Ishikawa (cell line): ENCODE data around the gene PRR16.

ENCODE experiments used
- CEBPB ChIP-seq: IDR thresholded peaks from 2 replicates; pipeline ENCODE4 v1.6.1; 2012
- CREB1 ChIP-seq: IDR thresholded peaks from 2 replicates; pipeline ENCODE4 v1.6.1; 2012; ENCODE audit warnings: low read depth
- EGR1 ChIP-seq: IDR thresholded peaks from 2 replicates; pipeline ENCODE4 v1.6.1; 2012
- EP300 ChIP-seq: IDR thresholded peaks from 2 replicates; pipeline ENCODE4 v1.6.1; 2012; ENCODE audit warnings: borderline replicate concordance
- FOXM1 ChIP-seq: IDR thresholded peaks from 2 replicates; pipeline ENCODE4 v1.6.1; 2012; ENCODE audit warnings: low read depth, borderline replicate concordance
- MAX ChIP-seq: IDR thresholded peaks from 2 replicates; pipeline ENCODE4 v1.6.1; 2012
- NFIC ChIP-seq: IDR thresholded peaks from 2 replicates; pipeline ENCODE4 v1.6.1; 2012
- RAD21 ChIP-seq: IDR thresholded peaks from 2 replicates; pipeline ENCODE4 v1.6.1; 2012; ENCODE audit warnings: low read depth
- REST ChIP-seq: IDR thresholded peaks from 2 replicates; pipeline ENCODE4 v1.6.1; 2012; ENCODE audit warnings: low read depth, mild to moderate bottlenecking
- TAF1 ChIP-seq: IDR thresholded peaks from 2 replicates; pipeline ENCODE4 v1.6.1; 2012; ENCODE audit warnings: low read depth, mild to moderate bottlenecking
- TCF12 ChIP-seq: IDR thresholded peaks from 2 replicates; pipeline ENCODE4 v1.6.1; 2012; ENCODE audit warnings: low read depth
- TEAD4 ChIP-seq: IDR thresholded peaks from 2 replicates; pipeline ENCODE4 v1.6.1; 2012
- YY1 ChIP-seq: IDR thresholded peaks from 2 replicates; pipeline ENCODE4 v1.6.1; 2012; ENCODE audit warnings: low read depth
- ZBTB7A ChIP-seq: IDR thresholded peaks from 2 replicates; pipeline ENCODE4 v1.6.1; 2012; ENCODE audit warnings: low read depth
- TF ChIP-seq, protein P1 (sequence below): IDR thresholded peaks from 2 replicates; pipeline ENCODE4 v1.6.1; 2012

PRR16 gene

DNA sequence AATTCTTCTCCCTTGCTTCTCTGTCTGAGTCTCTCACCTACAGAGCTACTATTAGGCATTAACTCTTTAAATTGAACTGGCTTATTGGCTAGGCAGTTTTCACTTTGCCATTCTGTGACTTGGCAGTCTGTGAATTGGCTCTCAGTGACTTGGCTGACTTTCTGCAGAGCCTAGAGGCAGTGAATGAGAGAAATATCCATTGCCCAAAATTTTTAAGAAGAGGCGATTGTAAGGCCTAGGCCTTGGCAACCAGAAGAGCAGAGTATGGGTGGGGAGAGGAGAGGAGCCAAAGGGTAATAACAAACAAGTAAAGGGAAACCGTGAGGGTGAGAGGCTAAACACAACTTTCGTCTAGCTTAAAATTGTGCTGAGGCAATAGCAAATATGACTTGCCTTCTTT is 176.7 kb downstream of the PRR16 start:
- TF ChIP-seq REST: no peak
- no peak for TF ChIP-seq CEBPB
- no peak for TF ChIP-seq EP300
- TF ChIP-seq YY1: no peak
- TF ChIP-seq CREB1: no peak
- TF ChIP-seq, protein P1, sequence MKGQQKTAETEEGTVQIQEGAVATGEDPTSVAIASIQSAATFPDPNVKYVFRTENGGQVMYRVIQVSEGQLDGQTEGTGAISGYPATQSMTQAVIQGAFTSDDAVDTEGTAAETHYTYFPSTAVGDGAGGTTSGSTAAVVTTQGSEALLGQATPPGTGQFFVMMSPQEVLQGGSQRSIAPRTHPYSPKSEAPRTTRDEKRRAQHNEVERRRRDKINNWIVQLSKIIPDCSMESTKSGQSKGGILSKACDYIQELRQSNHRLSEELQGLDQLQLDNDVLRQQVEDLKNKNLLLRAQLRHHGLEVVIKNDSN: no peak
- TF ChIP-seq TEAD4: no peak
- TF ChIP-seq TCF12: no peak
- TF ChIP-seq RAD21: no peak
- TF ChIP-seq MAX: no peak
- no peak for TF ChIP-seq EGR1
- TF ChIP-seq ZBTB7A: no peak
- TF ChIP-seq NFIC: no peak

GRCh38 chr5:120644516-120644915 is 180.4 kb downstream of the PRR16 start:
- TF ChIP-seq EGR1: no peak
- TF ChIP-seq FOXM1: no peak
- no peak for TF ChIP-seq TAF1
- no peak for TF ChIP-seq TEAD4
- TF ChIP-seq REST: no peak

DNA sequence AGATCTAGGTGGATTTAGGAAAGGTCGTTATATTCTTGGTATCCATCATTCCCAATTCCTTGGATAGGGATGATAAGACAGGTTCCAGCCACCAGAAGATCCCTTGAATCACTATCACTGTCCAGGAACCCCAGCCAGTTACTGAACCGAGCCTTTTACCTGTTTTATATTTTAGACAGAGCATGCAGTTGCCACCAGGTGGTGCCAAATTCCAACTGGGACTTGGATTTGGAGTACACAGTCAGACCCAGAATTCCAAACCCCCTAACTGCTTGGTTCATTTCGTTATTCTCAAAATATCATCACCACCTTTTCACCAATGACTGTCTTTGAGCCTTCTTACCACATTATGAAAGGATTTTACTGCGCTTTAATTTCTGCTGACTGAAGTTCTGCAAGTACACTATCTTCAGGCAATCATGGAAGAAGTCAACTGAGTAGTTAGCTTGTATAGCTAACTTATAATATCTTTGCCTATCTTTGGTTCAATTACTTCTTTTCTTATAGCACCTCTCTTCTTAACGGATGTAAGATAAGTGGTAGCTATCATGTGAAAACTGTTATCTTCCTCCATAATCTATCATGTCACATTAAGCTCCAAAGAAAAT is 191.8 kb downstream of the PRR16 start:
- TF ChIP-seq EP300 (no peak), FOXM1 (no peak), CREB1 (no peak), TAF1 (no peak), ZBTB7A (no peak), MAX (no peak), RAD21 (peak; percentile 70)
- TF ChIP-seq, protein P1: no peak

DNA sequence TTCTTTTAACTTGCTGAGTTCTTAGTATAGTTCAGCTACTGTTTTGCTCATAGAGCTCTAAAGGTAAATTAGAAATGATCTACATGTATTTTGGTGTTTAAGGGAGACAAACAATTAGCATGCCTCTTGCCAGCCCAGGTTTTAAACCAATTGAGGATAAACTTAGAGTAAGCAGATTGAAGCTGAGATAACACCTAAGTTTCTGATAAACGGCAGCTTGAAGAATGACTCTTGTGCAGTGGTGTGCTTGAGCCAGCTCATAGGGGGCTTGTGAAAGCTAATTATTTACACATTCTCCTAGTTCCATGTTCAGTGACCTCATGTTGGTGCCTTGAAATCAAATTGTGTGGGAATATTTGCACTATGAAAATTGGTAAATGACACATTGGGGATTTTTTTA is 193.0 kb downstream of the PRR16 start:
- TF ChIP-seq YY1 (no peak), TEAD4 (no peak), EGR1 (no peak), MAX (no peak), EP300 (no peak), CEBPB (no peak), CREB1 (no peak), TCF12 (no peak), REST (no peak), ZBTB7A (no peak), FOXM1 (no peak)
- TF ChIP-seq, protein P1: no peak
